HG03520 (cell line): ENCODE data around the gene ACVR1B.
A peak's percentile ranks its signal among the peaks of the same experiment; 100 is the strongest.

Experiments
- ATAC-seq: cut with Tn5 transposase; IDR thresholded peaks from one replicate; pipeline ENCODE4 v1.9.1; 2021; ENCODE audit warnings: mild to moderate bottlenecking, moderate library complexity; ENCODE audit not compliant: unreplicated experiment

ACVR1B gene

DNA sequence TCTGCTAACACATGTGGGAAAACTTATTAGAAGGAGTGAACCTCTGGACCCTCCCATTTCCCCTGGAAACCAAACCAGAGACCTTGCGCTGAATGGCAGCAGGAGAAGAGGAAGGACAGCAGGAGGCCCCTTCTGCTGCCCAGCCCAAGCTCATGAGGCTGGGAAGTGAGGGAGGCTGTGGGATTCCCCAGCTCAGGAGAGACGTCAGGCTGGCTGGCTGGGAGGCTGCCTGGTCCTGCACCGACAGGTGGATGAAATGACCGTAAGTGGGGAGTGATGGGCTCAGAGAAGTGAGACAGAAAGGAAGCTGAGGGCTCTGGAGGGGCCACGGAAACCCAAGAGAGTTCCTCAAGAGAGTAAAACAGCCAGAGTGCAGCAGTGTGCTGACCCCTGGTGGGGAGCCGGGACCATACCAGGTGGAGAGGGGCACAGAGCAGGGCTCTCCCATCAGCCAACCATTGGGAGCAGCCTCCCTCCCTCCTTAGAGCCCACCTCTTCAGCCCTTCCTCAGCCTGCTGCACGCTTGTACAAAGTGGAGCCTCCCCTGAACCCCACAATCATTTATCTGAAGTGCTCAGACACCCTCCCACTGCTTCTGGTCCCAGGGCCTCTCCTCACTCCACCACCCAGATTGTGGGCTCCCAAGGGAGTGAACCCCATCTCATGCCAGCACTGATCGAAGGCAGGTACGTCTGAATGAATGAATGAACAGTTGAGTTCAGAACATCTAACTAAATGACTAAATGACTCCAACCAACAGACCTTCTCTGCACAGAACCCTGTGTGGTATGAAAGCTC lies 69.2 kb downstream of the ACVR1B start:
- no peak for ATAC-seq

DNA sequence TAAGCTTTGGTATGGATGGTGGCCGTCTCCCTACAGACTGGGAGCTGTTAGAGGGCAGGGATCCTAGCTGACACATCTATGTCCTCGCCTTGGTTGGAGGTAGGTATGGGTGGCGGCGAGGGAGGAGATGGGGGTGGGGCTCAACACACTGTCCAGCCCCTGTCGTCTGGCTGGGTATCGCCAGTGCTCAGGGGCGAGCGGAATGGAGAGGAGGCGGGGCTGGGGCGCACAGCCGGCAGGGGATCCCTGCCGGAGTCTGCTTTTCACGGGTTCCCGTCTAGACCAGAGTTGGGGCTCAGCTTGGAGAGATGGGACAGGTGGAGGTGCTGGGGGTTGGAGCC lies 71.3 kb downstream of the ACVR1B start:
- ATAC-seq = no peak

DNA sequence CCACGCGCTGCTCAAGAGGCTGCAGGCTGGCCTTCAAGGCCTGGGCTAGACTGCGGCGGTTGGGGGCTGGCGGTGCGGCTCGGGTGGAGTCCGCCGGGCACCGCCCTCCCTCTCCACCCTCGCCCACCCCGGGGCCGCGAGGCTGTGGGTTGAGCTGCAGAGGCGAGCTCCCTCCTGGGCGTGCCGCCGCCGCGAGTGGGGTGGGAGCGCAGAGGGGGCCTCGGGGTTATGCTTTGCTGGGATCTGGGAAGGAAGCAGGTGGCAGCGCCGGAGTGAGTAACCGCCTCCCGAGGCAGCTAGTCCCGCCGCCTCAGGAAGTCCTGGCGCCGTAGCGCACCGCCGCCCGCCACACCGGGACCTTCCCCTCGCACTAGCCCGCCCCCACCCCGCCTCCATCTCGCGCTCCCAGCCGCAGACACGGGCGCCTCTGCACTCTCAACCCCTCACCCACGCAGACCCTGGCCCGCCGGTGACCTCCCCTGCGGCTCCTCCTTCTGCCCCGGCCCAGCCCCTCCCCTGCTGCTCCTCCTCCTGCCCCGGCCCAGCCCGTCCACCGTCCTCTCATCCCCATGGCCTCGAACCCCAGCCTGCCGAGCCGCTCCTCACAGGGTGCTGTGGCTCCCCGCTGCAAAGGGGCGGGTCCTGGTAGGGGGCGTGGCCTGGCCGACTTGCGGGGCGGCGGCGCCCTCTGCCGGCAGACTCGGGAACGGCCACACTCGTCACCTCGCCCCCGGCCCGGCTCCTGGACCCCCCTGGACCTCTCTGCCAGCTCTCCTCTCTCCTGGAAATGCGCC lies 71.9 kb downstream of the ACVR1B start:
- no peak for ATAC-seq

DNA sequence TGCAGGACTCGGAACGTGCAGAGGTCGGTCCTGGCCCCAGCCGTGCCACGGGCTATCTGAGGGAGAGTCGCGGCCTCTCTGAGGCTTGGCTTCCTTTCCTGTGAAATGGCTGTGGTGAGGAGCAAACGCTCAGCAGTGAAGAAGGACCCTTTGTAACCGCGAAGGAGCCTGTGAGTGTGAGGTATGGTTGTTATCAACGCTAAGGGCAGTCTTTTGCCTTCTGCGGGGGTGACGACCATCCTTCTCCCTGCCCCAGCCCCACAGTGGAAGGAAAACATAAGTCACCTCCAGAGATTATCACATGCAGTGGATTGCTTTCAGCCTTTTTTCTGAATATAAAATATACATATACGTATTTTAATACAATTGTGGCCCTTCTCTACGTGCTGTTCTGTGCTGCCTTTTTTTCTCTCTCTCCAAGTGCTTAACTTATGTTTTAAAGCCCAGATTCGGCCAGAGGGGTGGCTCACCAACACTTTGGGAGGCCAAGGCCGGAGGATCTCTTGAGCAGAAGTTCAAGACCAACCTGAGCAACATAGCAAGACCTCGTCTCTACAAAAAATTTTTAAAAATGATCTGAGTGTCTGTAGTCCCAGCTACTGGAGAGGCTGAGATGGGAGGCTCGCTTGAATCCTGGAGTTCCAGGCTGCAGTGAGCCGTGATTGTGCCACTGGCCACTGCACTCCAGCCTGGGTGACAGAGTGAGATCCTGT lies 72.6 kb downstream of the ACVR1B start:
- no peak for ATAC-seq

DNA sequence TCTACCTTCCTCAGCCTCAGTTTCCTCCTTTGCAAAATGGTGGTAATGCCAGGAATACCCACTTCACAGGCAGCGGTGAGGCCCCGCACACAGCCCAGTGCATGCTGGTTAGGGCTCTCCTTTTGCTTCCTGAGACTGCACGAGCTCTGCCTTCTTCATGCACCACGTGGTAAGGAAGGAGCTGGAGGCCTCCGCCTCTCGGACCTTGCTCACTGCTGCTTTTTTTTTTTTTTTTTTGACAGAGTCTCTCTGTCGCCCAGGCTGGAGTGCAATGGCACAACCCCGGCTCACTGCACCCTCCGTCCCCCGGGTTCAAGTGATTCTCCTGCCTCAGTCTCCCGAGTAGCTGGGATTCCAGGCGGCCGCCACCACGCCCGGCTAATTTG lies 73.3 kb downstream of the ACVR1B start:
- ATAC-seq = no peak

DNA sequence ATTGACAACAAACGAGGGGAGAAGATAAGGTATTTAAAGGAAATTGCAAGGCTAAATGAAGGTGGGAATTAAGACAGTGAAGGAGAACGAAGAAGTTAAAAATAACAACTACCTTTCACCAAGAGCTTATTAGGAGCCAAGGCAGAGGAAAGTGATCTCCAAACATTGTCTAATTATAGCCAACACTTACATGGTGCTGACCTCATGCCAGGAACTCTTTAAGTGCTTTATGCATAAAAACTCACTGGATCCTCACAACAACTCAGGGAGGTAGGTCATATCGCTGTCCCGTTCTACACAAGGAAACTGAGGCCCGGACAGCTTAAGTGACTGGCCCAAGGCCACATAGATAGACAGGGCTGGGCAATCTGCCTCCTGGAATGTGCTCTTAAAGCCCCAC lies 74.8 kb downstream of the ACVR1B start:
- ATAC-seq = no peak

DNA sequence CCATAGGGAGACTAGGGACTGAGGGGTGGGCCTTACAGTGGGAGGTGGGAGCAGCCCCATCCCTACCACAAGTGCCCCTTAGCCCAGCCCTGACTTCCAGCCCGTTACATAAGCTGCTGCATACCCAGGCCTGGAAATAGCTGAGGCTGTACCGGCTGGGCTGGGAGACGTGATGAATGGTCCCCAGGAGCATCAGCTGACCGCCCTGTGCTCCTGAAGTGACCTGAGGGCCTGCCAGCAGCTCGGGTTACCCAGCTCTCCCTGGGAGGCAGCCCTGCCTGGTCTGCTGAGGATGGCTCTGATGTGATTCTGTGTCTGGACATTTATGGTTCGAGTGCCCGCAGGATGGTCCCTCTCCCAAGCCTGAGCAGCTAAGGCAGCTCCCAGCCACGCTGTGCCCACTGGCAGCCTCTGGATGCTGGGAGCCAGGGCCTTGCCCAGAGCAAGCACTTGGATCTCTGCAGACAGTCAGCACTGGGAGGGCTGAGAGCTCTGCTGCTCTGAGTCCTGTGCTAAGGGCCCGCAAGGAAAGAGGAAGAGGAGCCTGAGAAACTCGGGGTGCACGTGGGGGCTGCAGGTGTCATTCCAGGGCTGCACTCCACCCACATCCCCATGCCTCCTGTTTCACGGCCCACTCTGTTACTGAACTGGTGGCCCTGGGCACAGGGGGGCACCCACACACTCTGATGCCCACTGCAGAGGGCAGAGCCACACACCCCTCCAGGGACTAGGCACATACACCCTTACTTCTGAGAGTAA lies 75.8 kb downstream of the ACVR1B start:
- no peak for ATAC-seq

DNA sequence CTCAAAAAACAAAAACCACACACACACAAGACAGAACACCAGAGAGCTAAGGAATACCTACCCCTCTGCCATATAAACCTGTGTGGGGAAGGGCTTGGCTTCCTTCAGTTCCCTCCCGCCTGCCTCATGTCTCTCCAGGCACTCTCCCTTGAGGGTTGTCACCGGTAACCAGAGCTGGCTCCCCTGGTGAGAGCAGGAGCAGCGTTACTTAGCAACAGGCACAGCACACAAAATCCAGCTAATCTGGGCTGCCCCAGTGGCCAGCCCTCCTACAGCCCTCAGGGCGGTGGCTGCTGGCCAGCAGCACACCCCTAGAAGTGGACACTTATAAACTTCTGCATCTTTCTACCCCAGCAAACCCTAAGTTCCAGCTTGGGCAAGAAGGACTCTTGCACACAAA lies 78.2 kb downstream of the ACVR1B start:
- ATAC-seq = no peak

DNA sequence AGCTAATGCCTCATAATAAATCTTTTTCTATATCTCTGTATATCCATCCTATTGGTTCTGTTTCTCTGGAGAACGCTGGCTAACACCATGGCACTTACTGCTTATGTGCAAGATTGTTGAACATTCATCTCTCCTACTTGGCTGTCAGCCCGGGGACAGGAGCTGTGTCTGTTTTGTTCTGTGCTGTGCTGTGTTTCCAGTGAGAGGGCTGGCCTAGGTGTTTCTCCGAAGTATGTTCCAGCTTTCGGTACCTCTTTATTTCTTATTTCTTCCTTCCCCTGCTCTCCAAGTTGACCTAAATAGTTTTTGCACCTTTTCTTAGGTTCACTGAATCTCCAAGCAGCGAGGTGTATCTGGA lies 80.9 kb downstream of the ACVR1B start:
- ATAC-seq = no peak

DNA sequence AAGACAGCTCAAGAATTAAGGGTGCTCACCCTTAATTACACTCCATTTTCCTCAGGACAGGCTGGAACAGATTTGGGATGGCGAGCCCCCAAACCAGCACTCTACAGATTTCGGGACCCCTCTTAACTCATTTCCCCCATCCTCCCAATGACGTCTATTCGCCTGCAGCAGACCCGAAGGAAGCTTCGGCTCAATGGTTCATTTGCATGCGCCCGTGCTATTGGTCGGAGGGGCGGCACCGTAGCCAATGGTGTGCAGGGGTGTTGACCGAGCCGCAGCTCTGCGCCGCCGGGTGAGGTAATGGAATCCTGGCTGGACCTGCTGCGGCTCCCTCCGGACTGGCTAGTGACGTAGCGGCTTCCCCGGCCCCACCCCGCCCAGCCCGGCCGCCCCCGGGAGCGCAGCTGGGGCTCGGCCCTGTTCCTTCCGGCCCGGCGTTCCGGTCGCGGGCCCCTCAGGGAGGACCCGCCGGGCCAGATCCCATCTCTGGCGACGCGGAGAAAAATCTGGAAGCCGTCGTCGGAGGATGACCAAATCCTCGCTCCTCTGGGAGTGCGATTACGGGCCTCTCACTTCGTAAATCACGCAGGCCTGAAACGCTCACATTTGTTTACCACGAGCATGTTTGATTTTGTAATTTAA lies 81.4 kb downstream of the ACVR1B start:
- ATAC-seq = peak; percentile 83

DNA sequence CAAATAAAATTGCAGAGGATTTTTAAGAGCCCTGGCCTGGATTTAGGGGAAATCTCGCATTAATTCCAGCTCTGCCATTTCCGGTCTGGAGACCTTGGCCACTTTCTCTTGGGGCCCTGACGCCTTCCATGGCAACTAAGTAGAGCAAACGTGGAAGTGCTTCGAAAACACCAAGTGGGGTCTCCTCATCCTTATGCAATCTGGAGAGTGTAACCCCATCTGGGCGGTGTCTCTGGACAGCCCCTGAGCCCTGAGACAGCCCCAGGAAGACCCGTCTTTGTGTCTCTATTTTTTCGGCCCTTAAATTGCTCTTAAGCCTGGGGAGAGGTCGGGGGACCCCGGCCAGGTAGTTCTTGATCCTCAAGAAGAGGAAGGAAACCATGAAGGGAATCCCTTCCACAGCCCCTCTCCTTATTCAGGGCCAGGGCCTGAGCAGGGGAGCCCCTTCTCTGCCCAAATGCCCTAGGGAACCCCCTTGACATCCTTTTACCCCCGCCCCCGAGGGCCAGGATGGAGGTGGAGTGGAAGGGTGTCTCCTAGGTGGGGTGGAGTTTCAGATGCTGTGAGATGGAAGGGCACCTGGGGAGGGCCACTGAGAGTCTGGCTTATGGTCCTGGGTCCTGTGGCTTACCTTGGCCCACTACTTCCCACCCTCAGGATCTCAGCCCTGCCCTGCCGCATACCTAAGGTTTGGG lies 82.1 kb downstream of the ACVR1B start:
- no peak for ATAC-seq

DNA sequence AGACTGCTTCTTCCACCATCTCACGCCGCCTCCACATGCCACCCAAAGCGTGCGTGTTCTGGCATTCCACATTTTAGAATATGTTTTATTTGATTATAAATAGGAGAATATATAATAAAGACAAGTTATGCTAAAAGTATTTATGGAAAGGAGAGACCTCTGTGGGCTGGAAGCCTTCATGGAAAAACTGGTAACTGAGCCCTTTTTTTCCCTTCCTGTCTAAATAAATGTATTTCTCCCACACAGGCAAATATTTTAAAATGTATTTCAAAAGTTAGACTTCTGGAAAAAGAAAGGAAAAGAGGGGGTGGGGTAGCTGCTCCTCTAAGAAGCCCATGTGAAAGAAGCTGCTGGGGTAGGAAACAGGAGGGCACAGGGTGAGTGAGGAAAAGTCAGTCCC lies 83.7 kb downstream of the ACVR1B start:
- no peak for ATAC-seq

DNA sequence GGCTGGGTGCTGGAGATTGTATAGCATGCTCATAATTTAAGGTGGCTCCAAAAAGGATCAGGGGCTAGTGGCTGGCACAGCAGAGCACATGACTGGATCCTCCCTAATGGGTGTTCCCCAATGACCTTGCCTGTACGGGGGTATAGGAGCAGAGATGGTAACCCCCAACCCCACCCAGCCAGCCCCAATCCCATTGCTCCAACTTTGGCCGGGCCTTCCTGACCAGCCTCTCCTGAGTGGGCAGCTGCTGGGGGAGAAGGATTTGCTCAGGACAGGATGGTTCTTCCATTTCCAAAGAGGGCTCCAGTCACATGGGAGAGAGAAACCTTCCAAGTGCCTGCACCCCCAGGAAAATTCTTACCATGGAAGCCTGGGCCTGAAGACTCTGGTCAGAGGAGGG lies 84.4 kb downstream of the ACVR1B start:
- ATAC-seq = no peak

DNA sequence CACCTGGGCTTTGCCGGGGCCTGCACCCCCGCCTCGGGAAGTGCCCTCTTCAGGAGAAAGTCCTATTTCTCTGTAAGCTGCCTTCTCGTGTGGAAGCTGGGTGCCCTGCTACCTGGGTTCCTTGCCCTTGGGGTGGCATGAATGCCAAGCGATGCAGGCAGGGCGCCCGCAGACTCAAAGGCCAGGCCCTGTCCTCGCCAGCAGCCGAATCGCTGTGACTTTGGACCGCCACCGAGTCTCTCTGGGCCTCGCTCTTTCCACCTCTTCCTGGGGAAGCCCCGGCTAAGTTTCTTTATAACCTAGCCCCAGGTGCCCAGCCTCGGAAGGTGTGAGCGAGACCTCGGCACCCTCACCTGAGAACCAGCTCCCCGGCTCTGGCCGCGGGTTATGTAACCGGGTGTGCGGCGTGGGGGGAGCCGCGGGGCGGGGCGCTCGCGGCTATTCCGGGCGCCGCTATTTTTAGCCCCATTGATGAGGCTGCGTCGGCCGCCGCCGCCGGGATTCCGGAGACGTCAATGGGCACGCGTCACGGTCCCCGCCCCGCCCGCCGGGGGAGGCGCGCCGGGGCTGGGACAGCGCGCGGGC lies 85.2 kb downstream of the ACVR1B start:
- ATAC-seq = peak; percentile 34

DNA sequence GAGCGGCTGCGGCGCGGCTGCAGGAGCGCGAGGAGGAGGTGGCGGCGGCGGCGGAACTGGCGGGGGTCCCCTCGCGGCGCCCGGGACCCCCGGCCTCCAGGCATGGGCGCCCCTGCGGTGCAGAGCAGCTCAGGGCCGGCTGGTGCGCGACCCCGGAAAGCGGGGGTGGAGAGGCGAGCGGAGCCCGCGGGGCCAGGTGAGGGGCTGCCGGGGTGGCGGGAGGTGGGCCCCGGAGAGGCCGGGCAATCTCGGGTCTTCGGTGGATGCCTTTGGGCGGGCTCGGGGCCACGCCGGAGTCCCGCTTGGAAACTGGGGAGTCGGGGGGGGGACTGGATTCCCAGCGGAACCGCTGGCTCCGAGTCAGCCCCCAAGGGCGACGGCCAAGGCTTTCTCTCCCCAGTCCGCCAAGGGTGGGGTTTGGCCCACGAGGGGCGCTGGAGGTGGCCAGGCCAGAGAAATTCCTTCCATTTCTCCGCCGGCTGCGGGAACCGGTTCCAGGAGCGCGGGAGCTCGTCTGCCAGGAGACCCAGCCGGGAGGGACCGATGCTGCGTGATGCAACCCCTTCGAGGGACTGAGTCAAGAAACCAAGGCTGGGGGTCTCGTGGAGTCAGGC lies 85.9 kb downstream of the ACVR1B start:
- ATAC-seq = no peak

DNA sequence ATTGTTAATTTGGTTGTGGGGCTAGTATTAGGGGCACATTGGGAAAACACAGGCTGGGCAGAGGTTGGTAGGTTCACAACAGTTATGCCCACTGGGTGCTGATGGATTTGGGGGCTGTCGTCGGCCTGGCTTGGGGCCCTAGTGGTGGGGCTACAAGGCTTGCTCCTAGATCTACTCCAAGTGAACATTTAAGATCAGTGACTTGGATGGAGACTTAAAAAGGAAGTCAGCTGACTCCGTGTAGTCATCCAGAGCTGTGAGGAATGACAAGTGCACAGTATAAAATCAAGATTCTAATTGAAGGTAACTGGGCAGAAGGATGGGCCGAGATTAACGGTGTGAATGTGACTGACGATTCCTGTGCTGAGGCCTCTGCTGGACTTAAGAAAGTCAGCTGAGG lies 86.9 kb downstream of the ACVR1B start:
- ATAC-seq = no peak

DNA sequence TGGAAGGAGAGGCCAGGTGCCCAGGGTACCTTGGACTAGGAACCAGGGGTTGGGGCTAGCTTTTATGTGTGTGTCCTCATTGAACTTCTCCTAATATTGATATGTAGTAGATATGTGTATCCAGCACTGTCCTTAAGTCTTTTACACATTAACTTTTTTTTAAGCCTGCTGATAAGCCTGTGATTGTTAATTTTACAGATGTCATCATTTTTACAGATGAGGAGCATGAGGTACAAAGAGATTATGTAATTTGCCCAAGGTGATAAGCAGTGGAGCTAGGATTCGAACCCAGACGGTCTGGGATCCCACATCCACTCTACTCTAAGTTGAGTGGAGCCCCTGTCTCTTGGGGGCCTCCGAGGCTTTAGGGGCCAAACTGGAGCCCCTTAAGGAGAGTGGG lies 89.5 kb downstream of the ACVR1B start:
- no peak for ATAC-seq

DNA sequence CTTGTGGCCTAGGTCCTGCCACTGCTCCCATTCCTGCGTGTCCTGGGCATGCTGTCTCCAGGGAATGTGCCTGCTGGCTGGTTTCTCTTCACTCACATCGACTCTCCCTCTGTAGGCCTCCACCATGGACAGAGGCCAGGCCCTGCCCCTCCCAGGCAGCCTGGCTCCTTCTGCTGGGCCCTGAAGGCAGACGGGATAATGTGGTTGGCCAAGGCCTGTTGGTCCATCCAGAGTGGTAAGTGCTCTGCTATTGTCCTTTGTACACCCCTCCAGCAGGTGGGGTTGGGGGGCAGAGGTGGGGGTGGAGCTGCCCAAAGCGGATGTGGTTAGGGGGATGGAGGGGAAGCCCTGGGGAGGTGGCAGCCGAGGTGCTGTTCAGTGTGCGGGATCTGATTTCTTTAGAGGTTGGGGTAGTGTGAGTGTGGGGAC lies 90.2 kb downstream of the ACVR1B start:
- ATAC-seq = no peak

DNA sequence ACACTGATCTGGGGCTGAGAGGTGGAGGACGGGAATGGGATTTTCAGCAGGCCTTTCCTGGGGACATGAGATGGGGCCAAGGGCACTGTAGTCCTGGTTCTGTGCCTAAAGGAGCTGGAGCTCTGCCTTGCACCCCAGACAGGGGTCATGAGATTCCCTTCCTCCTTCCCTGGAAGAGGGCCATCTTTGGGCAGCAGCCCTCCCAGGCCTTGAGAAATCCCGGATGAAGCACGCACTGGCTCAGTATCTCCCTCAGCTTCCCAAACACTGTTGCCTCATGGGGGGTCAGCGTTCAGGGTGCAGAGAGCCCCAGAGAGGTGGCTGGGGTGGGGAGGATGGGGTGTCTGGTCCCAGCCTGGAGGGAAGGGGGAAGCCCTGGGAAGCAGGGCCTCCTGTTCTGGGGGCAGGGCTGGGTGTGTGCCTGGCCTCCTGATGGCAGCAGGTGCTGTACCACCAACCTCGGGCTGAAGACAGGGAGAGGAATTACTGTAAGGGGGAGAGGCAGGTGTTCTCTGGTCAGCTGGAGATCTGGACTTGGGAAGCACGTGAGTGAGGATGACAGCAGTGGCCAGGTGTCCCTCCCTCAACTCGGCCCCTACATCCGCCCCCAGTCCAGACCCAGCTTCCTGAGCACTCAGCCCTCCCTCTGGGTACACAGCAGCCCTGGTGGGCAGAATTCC lies 91.3 kb downstream of the ACVR1B start:
- ATAC-seq = no peak
